HepG2 (cell line): Measurements from ENCODE around the gene ZNF28. TPM values are rescaled to one million over a fixed set of nuclear protein-coding genes. Genes with fewer than 3 reads are reported as not detected.
"Not testable (repeated sequence)": the region's sequence is repeated elsewhere in the genome, so short reads cannot be mapped to it uniquely, and the experiment has no call there.

ENCODE experiments used
- ARID5B ChIP-seq: IDR thresholded peaks from 2 replicates; pipeline ENCODE4 v1.4.0; 2020; ENCODE audit warnings: mild to moderate bottlenecking, missing genetic modification reagents
- ARNT2 ChIP-seq: sonication (generic); formaldehyde crosslinking; IDR thresholded peaks from 2 replicates; pipeline ENCODE4 v1.8.0; 2022; ENCODE audit warnings: mild to moderate bottlenecking, low read depth, missing genetic modification reagents, moderate library complexity
- DNMT3B ChIP-seq: conservative IDR thresholded peaks from 2 replicates; pipeline ENCODE4 v1.6.1; 2016; ENCODE audit warnings: missing biosample characterization, control low read depth
- DPF2 ChIP-seq: sonication (generic); formaldehyde crosslinking; IDR thresholded peaks from 2 replicates; pipeline ENCODE4 v1.4.0; 2020; ENCODE audit warnings: mild to moderate bottlenecking, low read depth, missing genetic modification reagents, borderline replicate concordance
- FOXJ3 ChIP-seq: sonication (generic); formaldehyde crosslinking; IDR thresholded peaks from 2 replicates; pipeline ENCODE4 v1.4.0; 2020; ENCODE audit warnings: missing genetic modification reagents, mild to moderate bottlenecking, borderline replicate concordance
- GABPA ChIP-seq, 2 experiments: IDR thresholded peaks; 2 replicates each; pipeline ENCODE4 v1.6.1; 2011 to 2016; ENCODE audit warnings: low read depth in 2 of 2, low read length in 1 of 2, missing biosample characterization in 1 of 2, missing genetic modification characterization in 1 of 2
- KDM3A ChIP-seq: IDR thresholded peaks from 2 replicates; pipeline ENCODE4 v1.6.1; 2018; ENCODE audit warnings: low read depth, missing compliant biosample characterization
- KLF13 ChIP-seq: sonication (generic); formaldehyde crosslinking; IDR thresholded peaks from 2 replicates; pipeline ENCODE4 v1.4.0; 2020; ENCODE audit warnings: mild to moderate bottlenecking, missing genetic modification reagents
- MEIS1 ChIP-seq: sonication (generic); formaldehyde crosslinking; IDR thresholded peaks from 2 replicates; pipeline ENCODE4 v1.9.0; 2021; ENCODE audit warnings: mild to moderate bottlenecking, missing genetic modification reagents, moderate library complexity, borderline replicate concordance
- NFYB ChIP-seq: sonication (generic); formaldehyde crosslinking; IDR thresholded peaks from 2 replicates; pipeline ENCODE4 v1.4.0; 2020; ENCODE audit warnings: missing genetic modification reagents
- POGZ ChIP-seq: sonication (generic); formaldehyde crosslinking; IDR thresholded peaks from 2 replicates; pipeline ENCODE4 v1.4.0; 2020; ENCODE audit warnings: mild to moderate bottlenecking, missing genetic modification reagents
- POLR2AphosphoS5 ChIP-seq: IDR thresholded peaks from 2 replicates; pipeline ENCODE4 v1.6.1; 2012; ENCODE audit warnings: low read depth, low read length
- SOX5 ChIP-seq: IDR thresholded peaks from 2 replicates; pipeline ENCODE4 v1.6.1; 2016; ENCODE audit warnings: borderline replicate concordance
- ZNF280D ChIP-seq: sonication (generic); formaldehyde crosslinking; IDR thresholded peaks from 2 replicates; pipeline ENCODE4 v1.5.1; 2020; ENCODE audit warnings: mild to moderate bottlenecking, missing genetic modification reagents
- ZNF343 ChIP-seq: sonication (generic); formaldehyde crosslinking; IDR thresholded peaks from 2 replicates; pipeline ENCODE4 v1.4.0; 2020; ENCODE audit warnings: mild to moderate bottlenecking, missing genetic modification reagents
- ZNF503 ChIP-seq: sonication (generic); formaldehyde crosslinking; IDR thresholded peaks from 2 replicates; pipeline ENCODE4 v1.4.0; 2020; ENCODE audit warnings: missing genetic modification reagents
- ZNF670 ChIP-seq: sonication (generic); formaldehyde crosslinking; IDR thresholded peaks from 2 replicates; pipeline ENCODE4 v1.8.0; 2022; ENCODE audit warnings: mild to moderate bottlenecking, missing genetic modification reagents, borderline replicate concordance
- ZNF777 ChIP-seq: sonication (generic); formaldehyde crosslinking; IDR thresholded peaks from 2 replicates; pipeline ENCODE4 v1.4.0; 2020; ENCODE audit warnings: missing genetic modification reagents
- polyA plus RNA-seq, 8 experiments: library from polyadenylated mRNA; depleted of rRNA in 3 of 8; stranded (reverse) in 7 of 8; unstranded in 1 of 8; fragments of >200 nt; fragmentation: Illumina TruSeq in 4 of 8; extraction: Trizol in 4 of 8; gene quantifications; 2 replicates each; pipeline versions ENCODE4 v1.2.1 to v1.2.3, GENCODE V29; 2011 to 2016; ENCODE audit warnings: low read depth in 4 of 8, missing spikeins in 1 of 8, mixed read lengths in 1 of 8; ENCODE audit not compliant: insufficient read depth in 1 of 8
- total RNA-seq, 5 experiments: library from RNA; depleted of rRNA; stranded (reverse); fragments of >200 nt; fragmentation: Illumina TruSeq; extraction: Trizol; gene quantifications; 2 replicates each; pipeline ENCODE4 v1.2.3, GENCODE V29; 2016; ENCODE audit warnings: low read depth in 1 of 5
- TF ChIP-seq, protein P1 (sequence below): IDR thresholded peaks from 2 replicates; pipeline ENCODE4 v1.6.1; 2016; ENCODE audit warnings: missing genetic modification reagents, missing compliant biosample characterization

Gene ZNF28
- total and polyA plus RNA-seq, 2 of the 13 experiments (the other 11 are each of a cell fraction or from before 2014, with no cell fraction given), result 5.0 to 16.0 TPM

DNA sequence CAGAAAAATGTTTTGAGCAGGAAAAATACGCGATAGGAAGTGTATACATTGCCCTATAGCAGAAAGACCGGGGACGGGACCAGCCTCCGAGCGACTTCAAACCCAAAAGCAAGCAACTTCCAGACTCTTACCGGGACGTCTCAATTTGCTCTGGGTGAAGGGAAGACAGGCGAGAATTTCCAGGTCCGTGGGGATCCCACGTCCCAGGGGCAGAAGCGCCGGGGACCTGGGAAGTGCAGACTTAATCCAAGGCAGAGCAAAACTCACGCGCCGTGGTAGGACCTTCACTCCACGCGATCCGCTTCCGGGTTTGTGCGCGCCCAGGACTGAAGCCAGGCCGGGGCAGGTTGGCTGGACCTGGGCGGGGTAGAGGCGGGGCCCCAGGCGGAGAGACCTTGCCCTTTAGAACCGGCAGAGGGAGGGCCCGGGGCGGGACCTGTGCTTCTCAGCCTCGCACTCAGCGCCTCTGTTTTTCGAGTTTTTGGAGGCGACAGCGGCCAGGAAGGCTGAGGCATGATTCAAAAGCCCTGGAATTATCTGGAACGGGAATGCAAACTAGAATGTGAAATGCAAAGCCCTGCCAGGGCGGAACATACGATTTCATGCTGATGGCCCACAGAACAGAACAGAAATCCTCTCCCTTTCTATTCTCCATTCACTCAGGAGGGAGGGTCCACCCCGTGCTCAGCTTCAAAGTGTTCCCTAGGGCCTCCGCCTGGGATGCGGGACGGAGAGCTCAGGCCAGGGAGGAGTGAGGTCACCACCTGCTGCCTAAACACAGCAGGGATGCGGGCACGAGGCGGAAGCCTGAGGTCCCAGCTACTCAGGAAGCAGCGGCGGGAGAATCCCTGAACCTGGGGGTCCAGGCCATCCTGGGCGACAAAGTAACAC, 34.7 kb downstream of the ZNF28 start, which contains the start of gene ZNF600 (continued):
- TF ChIP-seq ARID5B (CRISPR knock-in tag), result peak; percentile 48
- 0 out of 2 replicates have a peak, but pooled peaks have one; percentile 5 for TF ChIP-seq SOX5 (CRISPR knock-in tag)
- peak; percentile 83 for TF ChIP-seq ARNT2 (CRISPR knock-in tag)
- TF ChIP-seq ZNF280D (CRISPR knock-in tag), result peak; percentile 38; the same call in 1 of the 2 replicates
- TF ChIP-seq FOXJ3, result peak; percentile 18; the same call in 1 of the 2 replicates
- peak; percentile 20; the same call in 1 of the 2 replicates for TF ChIP-seq DPF2 (CRISPR knock-in tag)
- TF ChIP-seq MEIS1 (CRISPR knock-in tag), result peak; percentile 77; the same call in 1 of the 2 replicates
- TF ChIP-seq KLF13 (CRISPR knock-in tag), result 0 out of 2 replicates have a peak, but pooled peaks have one; percentile 45
- TF ChIP-seq NFYB, result 0 out of 2 replicates have a peak, but pooled peaks have one; percentile 15
- peak; percentile 44; the same call in 1 of the 2 replicates for TF ChIP-seq KDM3A (CRISPR knock-in tag)
- peak; percentile 75 for TF ChIP-seq POGZ (CRISPR knock-in tag)
- TF ChIP-seq POLR2AphosphoS5, result peak; percentile 83
- TF ChIP-seq ZNF503 (CRISPR knock-in tag), result 0 out of 2 replicates have a peak, but pooled peaks have one; percentile 47
- peak; percentile 72; the same call in 1 of the 2 replicates for TF ChIP-seq DNMT3B (CRISPR knock-in tag)
- TF ChIP-seq GABPA (IDR thresholded peaks at IDR 0.05; ENCODE audit: low read depth, low read length), result not testable (repeated sequence)
- TF ChIP-seq GABPA (CRISPR knock-in tag; IDR thresholded peaks at IDR 0.05; ENCODE audit: low read depth), result peak; percentile 44
- TF ChIP-seq ZNF343, result peak; percentile 42; the same call in 1 of the 2 replicates
- TF ChIP-seq, protein P1, sequence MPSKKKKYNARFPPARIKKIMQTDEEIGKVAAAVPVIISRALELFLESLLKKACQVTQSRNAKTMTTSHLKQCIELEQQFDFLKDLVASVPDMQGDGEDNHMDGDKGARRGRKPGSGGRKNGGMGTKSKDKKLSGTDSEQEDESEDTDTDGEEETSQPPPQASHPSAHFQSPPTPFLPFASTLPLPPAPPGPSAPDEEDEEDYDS (CRISPR knock-in tag), result peak; percentile 51
- TF ChIP-seq ZNF777 (CRISPR knock-in tag), result 0 out of 2 replicates have a peak, but pooled peaks have one; percentile 40
- peak; percentile 69; the same call in 1 of the 2 replicates for TF ChIP-seq ZNF670
